GM19043 (cell line): ENCODE results near the gene EDRF1.
A peak's percentile ranks its signal among the peaks of the same experiment; 100 is the strongest.

Experiments
- ATAC-seq: cut with Tn5 transposase; IDR thresholded peaks from one replicate; pipeline ENCODE4 v1.9.1; 2021; ENCODE audit warnings: low read depth; ENCODE audit not compliant: unreplicated experiment

The EDRF1 gene

DNA sequence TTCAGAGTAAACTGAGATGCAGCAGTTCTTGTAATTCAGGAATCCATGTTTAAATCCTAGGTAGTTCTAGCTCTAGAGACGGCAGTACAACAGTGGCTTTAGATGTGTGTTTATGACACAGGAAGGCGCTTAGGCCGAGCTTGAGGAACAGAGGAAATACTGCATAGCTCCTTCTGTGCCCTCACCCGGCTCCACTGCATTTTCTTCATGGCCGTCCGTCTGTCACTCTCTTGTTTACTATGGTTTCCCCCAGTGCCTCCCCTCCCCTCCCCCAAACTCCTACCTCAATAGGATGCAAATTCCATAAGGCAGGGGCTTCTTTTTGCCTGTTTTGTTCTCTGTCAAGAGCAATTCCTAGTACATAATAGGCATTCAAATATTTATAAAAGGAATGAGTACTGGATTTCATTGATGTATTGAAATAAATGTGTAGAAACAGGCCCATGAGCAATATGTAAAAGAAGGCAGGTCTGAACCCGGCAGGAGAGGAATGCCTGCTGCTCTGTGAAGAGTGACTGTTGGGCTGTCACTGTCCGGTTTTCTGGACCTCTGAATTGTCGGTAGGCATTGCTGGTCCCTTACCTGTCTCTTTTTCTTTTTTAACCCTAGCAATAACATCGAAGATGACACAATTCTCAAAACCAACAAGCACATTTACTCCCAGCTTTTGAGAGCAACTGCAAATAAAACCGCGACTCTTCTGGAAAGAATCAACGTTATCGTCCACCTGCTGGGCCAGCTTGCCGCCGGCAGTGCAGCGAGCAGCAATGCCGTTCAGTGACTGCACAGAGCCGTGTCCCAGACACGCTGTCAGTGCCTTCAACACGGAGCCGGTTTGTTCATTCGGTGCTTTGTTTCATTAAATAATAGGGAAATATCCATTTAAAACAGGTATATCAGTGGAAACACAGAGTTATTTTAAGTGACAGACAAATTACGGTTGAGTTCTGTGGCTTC, 43.5 kb downstream of the EDRF1 start:
- ATAC-seq: no peak

DNA sequence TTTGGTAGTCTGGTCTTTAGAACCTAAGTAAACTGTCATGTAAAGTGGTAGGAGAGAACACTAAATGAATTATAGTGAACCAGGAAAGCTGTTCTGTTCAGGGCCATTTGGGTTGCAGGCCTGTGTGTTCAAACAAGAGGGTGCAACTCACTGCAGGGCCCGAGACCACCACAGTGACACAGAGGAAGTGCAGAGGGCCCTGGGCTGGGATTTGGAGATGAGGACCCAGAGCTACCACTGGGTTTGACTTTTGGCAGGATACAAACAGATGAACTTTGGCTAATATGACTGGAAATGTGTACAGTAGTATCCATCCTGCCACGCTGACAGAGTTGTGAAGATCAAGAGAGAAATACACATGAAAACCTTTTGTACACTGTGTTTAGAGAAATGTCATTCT, 46.3 kb downstream of the EDRF1 start:
- no peak for ATAC-seq

DNA sequence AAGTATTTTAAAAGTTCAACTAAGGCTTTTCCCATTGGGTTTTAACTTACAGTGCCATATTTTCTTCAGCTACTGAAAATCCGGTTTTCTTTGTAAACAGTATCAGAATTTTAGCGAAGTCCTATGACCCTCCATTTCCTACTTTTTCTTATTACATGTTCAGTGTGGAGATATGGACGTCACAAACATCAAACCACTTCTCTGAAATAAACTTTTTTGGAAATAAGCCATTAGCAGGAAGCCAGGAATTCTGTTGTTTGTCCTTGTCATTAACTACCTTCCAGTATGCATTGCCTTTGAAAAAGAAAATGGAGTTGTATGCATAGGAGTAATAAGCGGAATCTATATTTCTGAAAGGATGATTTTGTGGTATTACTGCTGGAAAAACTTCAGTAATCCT, 47.0 kb downstream of the EDRF1 start:
- no peak for ATAC-seq

DNA sequence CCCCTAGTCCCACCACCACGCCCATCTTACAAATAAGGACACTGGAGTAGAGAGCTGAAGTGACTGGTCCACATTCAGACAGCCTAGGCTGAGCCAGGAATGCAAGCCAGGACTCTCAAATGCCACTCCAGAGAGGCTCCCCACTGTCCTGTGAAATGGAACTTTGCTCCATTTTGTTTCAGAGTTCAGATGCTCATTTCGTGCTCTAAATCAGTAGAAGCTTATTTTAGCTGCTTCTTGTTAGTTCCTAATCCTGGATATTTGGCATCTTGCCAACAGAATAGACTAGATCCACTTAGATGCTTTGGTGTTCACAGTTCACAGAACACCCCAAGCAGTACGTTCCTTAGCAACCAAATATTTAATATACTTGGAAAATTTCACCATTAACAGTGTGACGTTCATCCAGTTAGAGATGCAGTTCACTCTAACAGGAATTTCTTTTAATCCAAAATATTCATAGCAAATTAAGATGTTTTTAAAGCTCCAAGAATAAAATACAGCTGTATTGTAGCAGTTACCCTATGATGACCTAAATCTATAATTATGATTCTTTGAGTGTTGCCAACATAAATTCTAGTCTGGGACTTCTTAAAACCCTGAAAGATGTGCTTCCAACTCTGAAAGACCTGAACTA, 48.8 kb downstream of the EDRF1 start:
- ATAC-seq: no peak

DNA sequence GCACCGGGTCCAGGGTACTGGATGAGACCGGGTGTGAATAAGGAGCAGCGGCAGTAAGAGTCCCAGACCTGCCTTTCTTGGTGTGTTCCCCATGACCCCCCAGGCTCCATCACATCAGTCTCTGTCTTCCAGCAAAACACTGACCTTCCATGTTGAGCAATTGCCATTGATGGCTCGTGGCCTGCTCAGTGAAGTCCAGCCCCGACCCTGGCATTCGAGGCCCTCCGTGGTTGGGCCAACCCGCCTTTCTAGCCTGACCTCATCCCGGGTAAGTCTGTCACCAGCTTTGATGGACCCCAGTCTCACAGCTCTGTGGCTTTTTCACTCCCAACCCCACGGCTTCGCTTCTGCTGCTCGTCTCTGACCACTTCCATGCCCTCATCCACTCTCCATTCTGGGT, 49.7 kb downstream of the EDRF1 start:
- ATAC-seq: no peak

DNA sequence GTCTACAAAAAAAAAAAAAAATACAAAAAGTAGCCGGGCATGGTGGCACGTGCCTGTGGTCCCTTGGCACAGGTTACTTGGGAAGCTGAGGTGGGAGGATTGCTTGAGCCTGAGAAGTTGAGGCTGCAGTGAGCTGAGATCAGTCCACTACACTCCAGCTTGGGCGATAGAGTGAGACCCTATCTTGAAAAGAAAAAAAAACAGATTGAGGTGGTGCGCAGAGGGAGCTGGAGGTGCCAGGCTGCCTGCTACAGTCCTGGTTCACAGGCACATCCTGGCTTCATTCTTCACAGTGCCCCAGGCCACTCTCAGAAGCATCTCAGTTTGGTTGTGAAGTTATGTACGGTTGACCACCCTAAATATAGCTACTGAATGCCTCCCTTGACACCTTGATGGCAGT, 51.3 kb downstream of the EDRF1 start:
- ATAC-seq: no peak

DNA sequence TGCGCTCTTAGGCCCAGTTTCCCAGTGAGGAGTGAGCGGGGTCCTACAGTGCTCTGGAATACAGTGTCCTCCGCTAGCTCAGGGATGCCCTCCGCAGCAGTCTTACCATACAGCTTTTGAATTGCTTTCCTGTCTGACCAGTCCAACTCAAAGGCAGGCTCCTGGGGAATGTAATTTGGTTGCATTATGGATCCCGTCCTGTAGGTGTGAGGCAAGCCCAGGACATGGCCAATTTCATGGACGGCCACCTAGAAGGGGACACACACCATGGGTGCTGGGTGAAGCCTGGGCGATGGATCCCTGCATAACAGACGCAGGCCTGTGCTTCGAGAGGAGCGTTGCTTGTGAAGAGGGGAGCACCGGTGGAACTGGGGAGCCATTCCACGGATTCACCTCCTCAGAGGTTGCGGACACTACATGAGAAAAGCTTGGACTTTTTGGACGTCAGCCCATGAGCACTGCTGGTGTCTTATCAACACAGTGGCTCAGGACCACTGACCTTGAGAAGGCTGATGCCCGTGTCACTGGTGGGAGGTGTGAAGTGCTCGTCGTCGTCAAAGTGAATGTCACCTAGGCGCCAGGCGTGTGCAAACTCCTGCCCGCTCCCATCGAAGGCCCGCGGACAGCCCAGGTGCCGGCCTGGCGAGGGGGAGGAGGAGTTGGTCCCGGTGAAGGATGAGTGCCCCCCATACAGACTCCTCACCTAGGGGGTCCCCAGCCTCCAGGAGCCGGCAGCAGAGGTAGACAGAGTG, 52.8 kb downstream of the EDRF1 start:
- no peak for ATAC-seq

DNA sequence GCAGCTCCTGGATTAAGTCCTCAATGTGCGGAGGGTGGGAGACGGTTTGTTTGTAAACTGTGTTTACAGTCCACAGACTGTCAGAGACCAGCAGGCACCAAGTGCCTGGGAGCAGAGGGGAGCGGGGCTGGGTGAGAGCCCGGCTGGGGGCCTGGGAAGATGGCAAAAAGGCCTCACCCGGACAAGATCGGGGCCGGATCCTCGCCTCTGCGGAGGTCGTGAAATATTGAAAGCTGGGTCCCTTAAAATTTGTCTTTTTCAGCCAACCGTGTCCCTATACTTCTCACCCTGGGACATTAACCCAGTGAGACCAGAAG, 53.3 kb downstream of the EDRF1 start:
- ATAC-seq: no peak

DNA sequence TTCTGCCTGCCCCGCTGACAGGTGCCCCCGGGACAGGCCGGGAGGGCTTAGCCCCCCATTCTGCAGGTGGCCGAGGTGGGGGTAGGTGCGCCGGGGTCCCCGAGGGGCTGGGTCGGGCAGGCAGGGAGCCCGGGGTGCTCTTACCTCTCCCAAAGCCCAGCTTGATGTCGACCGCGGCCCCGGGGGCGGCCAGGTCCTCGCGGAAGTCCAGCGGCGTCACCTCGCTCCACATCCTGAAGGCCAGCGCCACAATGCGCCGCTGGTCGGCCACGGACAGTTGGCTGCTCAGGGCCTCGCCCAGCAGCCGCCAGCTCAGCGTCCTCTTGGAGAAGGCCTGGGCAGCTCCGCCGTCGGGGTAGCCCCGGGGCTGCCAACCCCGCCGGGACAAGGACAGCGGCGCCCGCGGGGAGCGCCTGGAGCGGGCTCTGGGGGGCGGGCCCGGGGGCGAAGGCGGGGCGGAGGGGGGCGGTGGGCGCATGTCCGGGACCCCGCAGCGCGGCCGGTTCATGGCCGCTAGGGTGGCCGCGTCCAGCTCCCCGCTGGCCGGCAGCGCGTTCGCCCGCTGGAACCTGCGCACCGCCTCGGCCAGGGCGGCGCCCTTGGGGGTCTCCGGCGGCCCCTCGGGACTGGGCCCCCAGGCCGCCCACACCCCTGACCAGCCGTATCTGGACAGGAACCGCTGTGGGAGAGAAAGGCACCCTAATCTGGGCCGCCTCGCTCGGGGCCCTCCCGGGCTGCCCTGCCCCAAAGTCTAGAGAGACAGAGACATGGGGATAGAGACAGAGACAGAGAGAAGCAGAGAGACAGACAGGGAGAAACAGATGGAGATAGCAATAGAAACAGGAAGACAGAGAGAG, 54.4 kb downstream of the EDRF1 start:
- ATAC-seq: no peak

DNA sequence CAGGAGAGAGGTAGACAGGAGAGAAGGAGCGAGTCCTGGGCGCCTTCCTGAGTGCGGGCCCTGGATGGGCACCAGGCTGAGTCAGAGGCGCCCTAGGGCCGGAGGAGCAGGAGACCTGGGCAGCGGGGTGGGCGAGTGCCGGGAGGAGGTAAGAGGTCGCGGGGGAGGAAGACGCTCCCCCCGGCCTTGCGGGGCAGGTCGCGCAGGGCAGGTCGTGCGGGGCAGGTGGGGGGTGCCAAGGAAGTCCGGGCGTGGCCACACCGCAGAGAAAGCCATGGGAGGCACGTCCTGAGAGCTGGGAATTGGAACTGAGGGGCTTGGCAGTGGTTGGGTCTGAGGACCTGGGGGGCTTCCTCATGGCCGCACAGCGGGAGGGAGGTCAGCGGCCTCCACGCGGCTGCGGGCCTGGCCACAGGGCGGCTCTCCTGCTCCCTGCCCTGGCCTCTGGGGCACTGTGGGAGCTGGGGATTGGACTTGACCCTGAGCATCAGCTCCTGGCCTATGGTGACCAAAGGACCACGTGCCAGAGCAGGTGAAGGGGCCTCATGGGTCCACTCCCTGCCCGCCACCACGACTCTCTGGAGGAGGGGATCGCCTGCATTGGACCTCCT, 55.2 kb downstream of the EDRF1 start:
- ATAC-seq: no peak

DNA sequence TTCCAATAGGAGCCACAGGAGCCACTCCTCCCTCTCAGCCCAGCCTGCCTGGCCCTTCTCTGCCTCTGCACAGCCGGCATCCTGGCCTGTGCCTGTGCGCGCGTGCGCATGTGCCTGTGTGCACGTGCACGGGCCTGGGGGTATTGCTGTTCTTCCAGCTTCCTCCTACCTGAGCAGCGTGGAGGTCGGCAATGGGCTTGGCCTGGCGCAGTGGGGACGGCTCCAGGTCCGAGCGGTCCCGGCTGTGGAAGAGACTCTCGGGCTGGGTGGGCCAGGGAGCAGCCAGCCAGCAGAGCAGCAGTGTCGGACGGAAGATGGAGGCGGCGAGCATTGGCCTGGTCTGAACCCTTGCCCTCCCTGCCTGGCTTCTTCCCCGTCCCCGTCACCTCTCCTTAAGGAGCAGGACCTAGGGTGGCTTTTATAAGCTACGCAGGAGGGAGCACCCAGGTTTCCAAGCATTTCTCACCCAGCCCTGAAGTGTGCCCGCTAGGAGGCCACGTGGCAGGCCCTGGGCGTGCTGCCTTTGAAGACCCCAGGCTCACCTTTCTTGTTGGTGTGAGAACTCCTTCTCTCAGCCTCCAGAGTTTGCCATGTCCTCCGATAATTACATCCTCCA, 56.1 kb downstream of the EDRF1 start, which contains the start of gene MMP21:
MMP21 (minus strand) TSS at position 331 of the 616 bp plus-strand sequence; CDS start at position 331, 0 bp downstream.
- ATAC-seq: no peak

DNA sequence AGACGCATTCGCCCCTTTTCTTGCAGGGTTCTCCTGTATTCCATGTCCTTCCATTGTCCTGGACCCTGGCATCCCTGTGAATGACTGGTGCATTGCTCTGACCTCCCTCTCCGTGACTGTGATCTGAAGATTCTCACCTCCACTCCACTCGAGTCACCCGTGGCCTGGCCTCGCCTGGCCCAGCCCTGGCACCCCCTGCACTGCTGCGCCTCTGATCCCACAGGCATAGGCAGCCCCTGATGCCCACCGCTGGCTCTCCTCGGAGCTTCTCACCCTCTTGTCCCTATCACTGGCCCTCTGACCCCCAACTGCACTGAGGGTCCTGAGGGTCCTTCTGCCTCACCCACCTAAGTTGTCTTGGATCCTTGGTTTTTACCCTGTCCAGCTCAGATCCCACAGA, 58.3 kb downstream of the EDRF1 start:
- no peak for ATAC-seq

DNA sequence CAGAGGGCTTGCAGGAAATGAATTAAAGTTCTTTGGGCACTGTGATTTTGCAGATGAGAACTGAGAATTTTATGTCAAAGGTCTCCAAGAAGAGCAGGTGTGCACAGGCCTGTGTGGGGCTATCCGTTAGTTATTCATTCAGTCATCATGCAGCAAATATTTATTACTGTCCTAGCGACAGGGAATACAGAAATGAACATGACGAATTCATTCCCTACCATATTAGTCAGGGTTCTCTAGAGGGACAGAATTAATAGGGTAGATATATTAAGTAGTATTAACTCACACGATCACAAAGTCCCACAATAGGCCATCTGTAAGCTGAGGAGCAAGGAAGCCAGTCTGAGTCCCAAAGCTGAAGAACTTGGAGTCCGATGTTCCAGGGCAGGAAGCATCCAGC, 59.0 kb downstream of the EDRF1 start:
- no peak for ATAC-seq

DNA sequence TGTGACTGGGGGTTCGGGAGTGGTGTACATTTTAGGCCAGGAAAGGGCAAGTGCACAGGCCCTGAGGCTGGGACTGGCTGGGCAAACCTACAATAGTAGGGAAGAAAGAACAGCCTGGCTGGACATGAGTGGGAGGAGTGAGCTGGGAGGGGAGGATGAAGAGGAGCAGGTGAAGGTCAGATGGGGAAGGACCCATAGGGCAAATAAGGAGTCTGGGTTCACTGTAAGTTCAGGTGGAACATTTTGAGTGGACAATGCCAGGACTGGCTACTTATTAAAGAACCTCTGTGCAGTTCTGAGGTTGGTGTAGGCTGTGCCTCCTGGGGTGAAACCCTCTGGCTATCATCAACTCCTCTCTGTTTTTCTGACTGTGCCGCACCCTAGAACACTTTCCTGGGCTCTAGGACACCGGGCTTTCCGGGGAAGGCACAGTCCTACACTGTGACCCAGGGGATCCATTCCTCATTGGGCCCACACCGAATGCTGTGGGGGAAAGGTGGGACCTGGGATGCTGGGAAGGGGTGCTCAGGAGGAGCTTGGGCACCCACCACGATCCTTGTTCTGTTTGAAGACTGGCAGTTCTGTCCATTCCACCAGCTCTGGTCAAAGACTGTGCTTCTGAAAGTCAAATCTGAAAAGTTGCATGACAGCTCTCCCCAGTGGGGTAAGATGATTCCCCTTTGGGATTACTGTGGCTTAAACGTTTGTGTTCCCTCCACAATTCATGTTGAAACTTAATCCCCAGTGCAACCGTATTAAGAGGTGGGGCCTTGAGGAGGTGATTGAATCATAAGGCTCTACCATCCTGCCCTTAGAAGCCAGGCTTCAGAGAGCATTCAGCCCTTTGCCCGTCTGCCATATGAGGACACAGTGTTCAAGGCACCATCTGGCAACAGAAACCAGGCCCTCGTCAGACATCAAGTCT, 60.2 kb downstream of the EDRF1 start:
- ATAC-seq: no peak

DNA sequence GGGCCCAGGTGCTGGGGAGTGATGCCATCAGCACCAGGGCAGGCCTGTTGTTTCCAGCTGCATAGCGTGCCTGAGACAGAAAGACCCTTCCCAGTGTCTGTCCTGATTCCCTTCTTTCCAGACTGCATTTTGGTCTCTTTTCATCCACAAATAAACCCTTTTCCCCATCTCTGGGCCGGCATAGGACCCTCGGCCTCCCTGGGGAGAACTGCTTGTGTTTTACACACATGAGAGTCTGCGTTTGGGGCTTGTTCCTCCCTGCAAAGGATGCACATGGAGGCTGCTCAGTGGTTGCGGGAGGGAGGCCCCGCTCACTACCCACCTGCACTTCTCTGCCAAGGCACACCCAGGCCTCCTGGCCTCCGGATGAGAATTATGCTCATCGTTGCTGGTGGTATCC, 61.9 kb downstream of the EDRF1 start:
- ATAC-seq: no peak

DNA sequence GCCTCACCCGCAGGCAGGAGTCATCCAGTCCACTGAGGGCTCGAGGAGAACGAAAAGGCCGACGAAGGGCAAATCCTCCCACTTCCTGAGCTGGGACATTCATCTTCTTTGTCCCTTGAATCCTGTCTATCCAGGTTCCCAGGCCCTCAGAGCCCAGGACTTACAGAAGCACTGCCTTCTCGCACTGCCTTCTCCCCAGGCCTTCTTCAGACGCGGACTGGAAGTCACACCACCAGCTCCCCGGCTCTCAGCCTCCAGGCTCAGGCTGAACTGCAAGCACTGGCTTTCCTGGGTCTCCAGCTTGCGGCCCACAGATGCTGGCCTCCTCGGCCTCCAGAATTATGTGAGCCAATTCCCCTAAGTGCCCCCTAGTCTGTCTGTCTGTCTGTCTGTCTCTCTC, 62.5 kb downstream of the EDRF1 start:
- ATAC-seq: no peak

DNA sequence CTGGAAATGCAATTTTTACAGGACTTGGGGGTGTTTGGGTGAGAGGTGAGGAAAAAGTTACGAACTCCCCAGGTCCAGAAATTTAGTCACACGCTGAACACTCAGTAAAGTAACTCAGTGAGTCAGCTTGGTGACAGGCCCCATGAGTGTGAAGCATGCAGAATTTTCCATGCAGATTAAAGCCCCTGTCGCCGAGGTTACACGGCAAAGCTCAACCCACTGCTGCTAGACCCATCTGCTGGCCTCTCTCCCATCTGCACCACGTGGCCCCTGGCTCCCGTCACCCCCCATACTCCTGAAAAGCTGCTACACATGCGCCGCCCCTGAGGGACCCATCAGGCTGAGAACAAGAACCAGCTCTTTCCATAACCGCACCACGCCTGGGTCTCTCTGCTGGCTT, 63.1 kb downstream of the EDRF1 start:
- ATAC-seq: no peak

DNA sequence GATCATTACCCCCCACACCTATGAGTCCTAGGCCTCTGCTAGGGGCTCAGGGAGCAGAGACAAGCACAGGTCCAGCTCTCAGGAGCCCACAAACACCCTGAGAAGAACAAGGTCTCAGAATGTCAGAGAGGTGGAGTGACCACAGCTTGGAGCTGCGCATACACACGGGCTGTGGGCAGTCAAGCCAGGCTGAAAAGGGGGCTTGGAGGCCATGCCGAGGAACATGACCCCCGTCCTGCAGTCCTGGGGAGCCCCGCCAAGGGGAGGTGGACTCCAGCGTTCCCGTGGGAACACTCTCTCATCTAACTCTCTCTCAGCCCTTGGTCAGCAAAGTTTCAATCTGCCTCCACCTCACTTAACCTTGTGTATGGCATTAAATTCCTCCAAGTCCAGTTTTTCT, 63.9 kb downstream of the EDRF1 start:
- no peak for ATAC-seq

DNA sequence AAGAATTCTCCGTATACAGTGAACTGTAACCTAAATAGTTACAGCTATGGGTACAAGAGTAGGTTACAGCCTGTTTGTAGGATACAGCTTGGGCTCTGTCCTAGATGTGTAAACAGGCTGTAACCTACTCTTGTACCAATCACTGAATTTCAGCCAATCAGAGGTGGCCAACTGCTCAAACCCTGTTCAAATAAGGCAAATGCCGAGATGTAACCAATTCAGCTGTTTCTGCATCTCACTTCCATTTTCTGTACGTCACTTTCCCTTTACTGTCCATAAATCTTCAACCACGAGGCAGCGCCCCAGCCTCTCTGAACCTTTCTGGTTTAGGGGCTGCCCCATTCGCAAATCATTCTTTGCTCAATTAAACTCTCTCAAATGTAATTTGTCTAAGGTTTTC, 64.4 kb downstream of the EDRF1 start:
- ATAC-seq: peak; percentile 84
